K562 (cell line): ENCODE measurements around the gene LNPEP. TPM values are rescaled to one million over a fixed set of nuclear protein-coding genes. Genes with fewer than 3 reads are reported as not detected.

Source experiments
- ATF7 ChIP-seq: fragments of 450-650 bp; IDR thresholded peaks from 2 replicates; pipeline ENCODE4 v1.7.1; 2014; ENCODE audit warnings: mild to moderate bottlenecking, moderate library complexity
- BHLHE40 ChIP-seq: IDR thresholded peaks from 2 replicates; pipeline ENCODE4 v1.6.1; 2011; ENCODE audit warnings: low read length, improper control_type of control experiment
- ETV6 ChIP-seq, 3 experiments: fragments of 150-350 bp in 1 of 3; sonication (generic) in 1 of 3; formaldehyde crosslinking in 1 of 3; IDR thresholded peaks; 2 replicates each; pipeline versions ENCODE4 v1.6.1 to v1.8.0; 2014 to 2022; ENCODE audit warnings: borderline replicate concordance in 2 of 3, low read depth in 2 of 3, antibody characterized with exemption in 1 of 3, low read length in 1 of 3, mild to moderate bottlenecking in 1 of 3, missing genetic modification reagents in 1 of 3
- HNRNPH1 ChIP-seq: fragments of 200-400 bp; formaldehyde crosslinking; optimal IDR thresholded peaks from 2 replicates; pipeline ENCODE3; 2017; ENCODE audit warnings: low read depth, mild to moderate bottlenecking, low read length, moderate library complexity
- HNRNPL ChIP-seq: fragments of 200-400 bp; formaldehyde crosslinking; IDR thresholded peaks from 2 replicates; pipeline ENCODE4 v1.6.1; 2017; ENCODE audit warnings: low read depth, mild to moderate bottlenecking, low read length
- LARP7 ChIP-seq: fragments of 450-650 bp; IDR thresholded peaks from 2 replicates; pipeline ENCODE4 v1.6.1; 2016
- MCM5 ChIP-seq: fragments of 450-650 bp; IDR thresholded peaks from 2 replicates; pipeline ENCODE4 v1.6.1; 2016; ENCODE audit warnings: low read depth
- MTF1 ChIP-seq: fragments of 250-450 bp; sonication (Bioruptor Pico); IDR thresholded peaks from 2 replicates; pipeline ENCODE4 v1.9.0; 2021; ENCODE audit warnings: moderate library complexity, mild to moderate bottlenecking, inconsistent platforms, borderline replicate concordance
- MYNN ChIP-seq, 2 experiments: sonication (generic); formaldehyde crosslinking in 1 of 2; IDR thresholded peaks; 2 replicates each; pipeline versions ENCODE4 v1.5.0 to v1.6.1; 2016 to 2020; ENCODE audit warnings: antibody characterized with exemption in 1 of 2, missing genetic modification reagents in 1 of 2
- NONO ChIP-seq, 2 experiments: fragments of 200-400 bp in 1 of 2; fragments of 450-650 bp in 1 of 2; formaldehyde crosslinking in 1 of 2; IDR thresholded peaks; 2 replicates each; pipeline ENCODE4 v1.6.1; 2017; ENCODE audit warnings: low read depth in 2 of 2, mild to moderate bottlenecking in 2 of 2, moderate library complexity in 2 of 2, low read length in 1 of 2
- NR0B1 ChIP-seq: fragments of 450-650 bp; IDR thresholded peaks from one replicate; pipeline ENCODE4 v1.6.1; 2018; ENCODE audit warnings: mild to moderate bottlenecking, moderate library complexity; ENCODE audit not compliant: partially characterized antibody
- NR3C1 ChIP-seq: sonication (generic); formaldehyde crosslinking; IDR thresholded peaks from 2 replicates; pipeline ENCODE4 v1.8.1; 2022; ENCODE audit warnings: missing genetic modification reagents
- SREBF2 ChIP-seq: sonication (generic); formaldehyde crosslinking; IDR thresholded peaks from 2 replicates; pipeline ENCODE4 v1.4.0; 2020; ENCODE audit warnings: mild to moderate bottlenecking, missing genetic modification reagents
- TAF9B ChIP-seq: fragments of 450-650 bp; IDR thresholded peaks from 2 replicates; pipeline ENCODE4 v1.6.1; 2018; ENCODE audit warnings: mild to moderate bottlenecking; ENCODE audit not compliant: partially characterized antibody
- THAP7 ChIP-seq: fragments of 250-450 bp; sonication (Bioruptor Pico); IDR thresholded peaks from 2 replicates; pipeline ENCODE4 v1.5.0; 2021
- USF1 ChIP-seq: sonication (generic); formaldehyde crosslinking; IDR thresholded peaks from 2 replicates; pipeline ENCODE4 v1.9.0; 2022; ENCODE audit warnings: mild to moderate bottlenecking, missing genetic modification reagents
- YBX1 ChIP-seq: fragments of 450-650 bp; IDR thresholded peaks from 2 replicates; pipeline ENCODE4 v1.7.1; 2016; ENCODE audit warnings: mild to moderate bottlenecking
- ZC3H8 ChIP-seq: fragments of 450-650 bp; IDR thresholded peaks from 2 replicates; pipeline ENCODE4 v1.6.1; 2017
- ZNF707 ChIP-seq: fragments of 250-450 bp; sonication (Bioruptor Pico); conservative IDR thresholded peaks from 2 replicates; pipeline ENCODE4 v1.8.0; 2022; ENCODE audit warnings: inconsistent platforms, mild to moderate bottlenecking, moderate library complexity
- polyA plus RNA-seq, 8 experiments: library from polyadenylated mRNA; depleted of rRNA in 4 of 8; stranded (reverse) in 5 of 8; unstranded in 3 of 8; fragments of >200 nt; fragmentation: Nextera tagmentation in 2 of 8; fragmentation: Illumina TruSeq in 1 of 8; extraction: Ambion mirVana in 2 of 8; extraction: Trizol in 1 of 8; gene quantifications; 2 replicates each; pipeline versions ENCODE4 v1.2.1 to v1.2.3, GENCODE V29; 2011 to 2014; ENCODE audit warnings: inconsistent platforms in 1 of 8, missing spikeins in 1 of 8
- total RNA-seq, 7 experiments: library from RNA; depleted of rRNA in 6 of 7; stranded (reverse); fragments of >200 nt in 6 of 7; fragmentation: Illumina TruSeq in 2 of 7; extraction: Trizol in 2 of 7; gene quantifications; 2 replicates each; pipeline versions ENCODE4 v1.2.1 to v1.2.3, GENCODE V29; 2011 to 2021; ENCODE audit warnings: low replicate concordance in 1 of 7
- TF ChIP-seq, protein P1 (sequence below): fragments of 250-450 bp; sonication (Bioruptor Pico); IDR thresholded peaks from 2 replicates; pipeline ENCODE4 v1.5.0; 2020; ENCODE audit warnings: mild to moderate bottlenecking, borderline replicate concordance
- TF ChIP-seq, protein P2 (sequence below): sonication (generic); formaldehyde crosslinking; IDR thresholded peaks from 2 replicates; pipeline ENCODE4 v1.8.0; 2023; ENCODE audit warnings: mild to moderate bottlenecking, missing genetic modification reagents

The LNPEP gene
- total and polyA plus RNA-seq, 9 of the 15 experiments (the other 6 are each of a cell fraction or from before 2014, with no cell fraction given) = 2.6 to 27.9 (median 11.2) TPM

DNA sequence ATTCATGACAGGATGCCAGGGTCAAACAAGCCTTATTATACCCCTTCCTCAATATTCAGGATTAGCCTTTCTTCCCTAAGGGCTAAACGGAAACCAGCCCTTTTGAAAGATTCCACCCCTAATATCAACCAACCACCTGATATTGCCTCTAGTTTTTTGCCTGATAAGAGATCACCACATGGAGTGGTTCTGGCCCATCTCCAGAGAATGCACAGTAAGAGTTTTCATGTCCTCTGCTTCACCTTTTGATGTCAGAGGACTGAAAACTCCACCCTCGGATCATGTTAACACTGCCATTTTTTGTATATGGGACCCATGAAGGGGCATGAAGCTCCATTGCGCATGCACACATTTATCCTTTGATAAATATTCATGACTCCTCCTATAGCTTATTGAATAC, 5.8 kb upstream of the LNPEP start (continued):
- TF ChIP-seq NR0B1 (no peak), NONO (IDR thresholded peaks at IDR 0.05; ENCODE audit: low read depth in 2 of 2, low read length in 1 of 2) (no peak), ATF7 (peak; percentile 72; the same call in 1 of the 2 replicates), LARP7 (no peak), ZC3H8 (no peak), HNRNPH1 (no peak), USF1 (CRISPR knock-in tag) (no peak), TAF9B (peak; percentile 43), HNRNPL (no peak), MCM5 (no peak), YBX1 (no peak), BHLHE40 (no peak), SREBF2 (no peak), NR3C1 (CRISPR knock-in tag) (no peak), ZNF707 (CRISPR knock-in tag) (no peak), ETV6 (IDR thresholded peaks at IDR 0.05; ENCODE audit: borderline replicate concordance in 1 of 2, low read depth in 2 of 2, low read length in 1 of 2) (no peak), ETV6 (CRISPR knock-in tag; IDR thresholded peaks at IDR 0.05; ENCODE audit: borderline replicate concordance) (no peak), MTF1 (CRISPR knock-in tag) (no peak), THAP7 (CRISPR knock-in tag) (no peak), MYNN (IDR thresholded peaks at IDR 0.05) (no peak), MYNN (CRISPR knock-in tag; IDR thresholded peaks at IDR 0.05) (no peak)
- TF ChIP-seq, protein P1, sequence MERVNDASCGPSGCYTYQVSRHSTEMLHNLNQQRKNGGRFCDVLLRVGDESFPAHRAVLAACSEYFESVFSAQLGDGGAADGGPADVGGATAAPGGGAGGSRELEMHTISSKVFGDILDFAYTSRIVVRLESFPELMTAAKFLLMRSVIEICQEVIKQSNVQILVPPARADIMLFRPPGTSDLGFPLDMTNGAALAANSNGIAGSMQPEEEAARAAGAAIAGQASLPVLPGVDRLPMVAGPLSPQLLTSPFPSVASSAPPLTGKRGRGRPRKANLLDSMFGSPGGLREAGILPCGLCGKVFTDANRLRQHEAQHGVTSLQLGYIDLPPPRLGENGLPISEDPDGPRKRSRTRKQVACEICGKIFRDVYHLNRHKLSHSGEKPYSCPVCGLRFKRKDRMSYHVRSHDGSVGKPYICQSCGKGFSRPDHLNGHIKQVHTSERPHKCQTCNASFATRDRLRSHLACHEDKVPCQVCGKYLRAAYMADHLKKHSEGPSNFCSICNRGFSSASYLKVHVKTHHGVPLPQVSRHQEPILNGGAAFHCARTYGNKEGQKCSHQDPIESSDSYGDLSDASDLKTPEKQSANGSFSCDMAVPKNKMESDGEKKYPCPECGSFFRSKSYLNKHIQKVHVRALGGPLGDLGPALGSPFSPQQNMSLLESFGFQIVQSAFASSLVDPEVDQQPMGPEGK (CRISPR knock-in tag) = no peak
- TF ChIP-seq, protein P2, sequence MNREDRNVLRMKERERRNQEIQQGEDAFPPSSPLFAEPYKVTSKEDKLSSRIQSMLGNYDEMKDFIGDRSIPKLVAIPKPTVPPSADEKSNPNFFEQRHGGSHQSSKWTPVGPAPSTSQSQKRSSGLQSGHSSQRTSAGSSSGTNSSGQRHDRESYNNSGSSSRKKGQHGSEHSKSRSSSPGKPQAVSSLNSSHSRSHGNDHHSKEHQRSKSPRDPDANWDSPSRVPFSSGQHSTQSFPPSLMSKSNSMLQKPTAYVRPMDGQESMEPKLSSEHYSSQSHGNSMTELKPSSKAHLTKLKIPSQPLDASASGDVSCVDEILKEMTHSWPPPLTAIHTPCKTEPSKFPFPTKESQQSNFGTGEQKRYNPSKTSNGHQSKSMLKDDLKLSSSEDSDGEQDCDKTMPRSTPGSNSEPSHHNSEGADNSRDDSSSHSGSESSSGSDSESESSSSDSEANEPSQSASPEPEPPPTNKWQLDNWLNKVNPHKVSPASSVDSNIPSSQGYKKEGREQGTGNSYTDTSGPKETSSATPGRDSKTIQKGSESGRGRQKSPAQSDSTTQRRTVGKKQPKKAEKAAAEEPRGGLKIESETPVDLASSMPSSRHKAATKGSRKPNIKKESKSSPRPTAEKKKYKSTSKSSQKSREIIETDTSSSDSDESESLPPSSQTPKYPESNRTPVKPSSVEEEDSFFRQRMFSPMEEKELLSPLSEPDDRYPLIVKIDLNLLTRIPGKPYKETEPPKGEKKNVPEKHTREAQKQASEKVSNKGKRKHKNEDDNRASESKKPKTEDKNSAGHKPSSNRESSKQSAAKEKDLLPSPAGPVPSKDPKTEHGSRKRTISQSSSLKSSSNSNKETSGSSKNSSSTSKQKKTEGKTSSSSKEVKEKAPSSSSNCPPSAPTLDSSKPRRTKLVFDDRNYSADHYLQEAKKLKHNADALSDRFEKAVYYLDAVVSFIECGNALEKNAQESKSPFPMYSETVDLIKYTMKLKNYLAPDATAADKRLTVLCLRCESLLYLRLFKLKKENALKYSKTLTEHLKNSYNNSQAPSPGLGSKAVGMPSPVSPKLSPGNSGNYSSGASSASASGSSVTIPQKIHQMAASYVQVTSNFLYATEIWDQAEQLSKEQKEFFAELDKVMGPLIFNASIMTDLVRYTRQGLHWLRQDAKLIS (CRISPR knock-in tag) = no peak
